ENCODE measurements around the gene CAPN12. TPM values are rescaled to one million over a fixed set of nuclear protein-coding genes. Genes with fewer than 3 reads are reported as not detected.

CAPN12 gene
- total RNA-seq, 2 experiments from 2014 or later: 7.1 to 9.0 TPM

- intact Hi-C loops (cut with micrococcal nuclease): no loop called here
- H3K9me3 Mint-ChIP-seq: no peaks in the 10 kb centered on the region
- H3K4me3 Mint-ChIP-seq: no peak overlapping the region
- peaks cover 11% of the 10 kb centered on the region for H3K36me3 Mint-ChIP-seq
- no peak overlapping the region for H3K27ac Mint-ChIP-seq
- POLR2A ChIA-PET: no interaction called here
- H3K4me1 Mint-ChIP-seq (ENCODE audit: low read depth): peaks cover 22% of the 10 kb centered on the region
- DNase-seq: no peak
- CTCF ChIA-PET: no interaction called here
- no peaks in the 10 kb centered on the region for H3K27me3 Mint-ChIP-seq
Measured at GRCh38 chr19:38701455-38702063, 42.7 kb downstream of the CAPN12 start.

GRCh38 chr19:38700902-38701454, 43.3 kb downstream of the CAPN12 start:
- CTCF ChIA-PET: no interaction called here

GRCh38 chr19:38700350-38700901, 43.8 kb downstream of the CAPN12 start:
- intact Hi-C loops (cut with micrococcal nuclease): no loop called here
- no peak for DNase-seq
- ChIA-PET POLR2A (no interaction called here), CTCF (interaction anchor here (0.6 kb wide), 1 partner anchor 131 kb away, joined by 3 read pairs; no protein-coding TSS in a partner anchor)
- Mint-ChIP-seq H3K27me3 (no peaks in the 10 kb centered on the region), H3K4me1 (ENCODE audit: low read depth) (peaks cover 33% of the 10 kb centered on the region), H3K9me3 (no peaks in the 10 kb centered on the region), H3K27ac (no peak overlapping the region), H3K4me3 (no peak overlapping the region), H3K36me3 (peaks cover 5% of the 10 kb centered on the region)

More at GRCh38 chr19:38700902-38701454, 43.3 kb downstream of the CAPN12 start:
- no peaks in the 10 kb centered on the region for H3K9me3 Mint-ChIP-seq
- intact Hi-C loops (cut with micrococcal nuclease): no loop called here
- no peak for DNase-seq
- H3K36me3 Mint-ChIP-seq: peaks cover 10% of the 10 kb centered on the region
- no peak overlapping the region for H3K27ac Mint-ChIP-seq
- POLR2A ChIA-PET: no interaction called here
- peaks cover 28% of the 10 kb centered on the region for H3K4me1 Mint-ChIP-seq (ENCODE audit: low read depth)
- H3K4me3 Mint-ChIP-seq: no peak overlapping the region
- no peaks in the 10 kb centered on the region for H3K27me3 Mint-ChIP-seq

GRCh38 chr19:38699647-38700349, 44.5 kb downstream of the CAPN12 start:
- DNase-seq: no peak
- H3K4me3 Mint-ChIP-seq: no peak overlapping the region
- H3K27me3 Mint-ChIP-seq: no peaks in the 10 kb centered on the region
- no peaks in the 10 kb centered on the region for H3K9me3 Mint-ChIP-seq
- CTCF ChIA-PET: interaction anchor here (0.6 kb wide), 1 partner anchor 130 kb away, joined by 3 read pairs; no protein-coding TSS in a partner anchor
- peaks cover 5% of the 10 kb centered on the region for H3K36me3 Mint-ChIP-seq
- no peak overlapping the region for H3K27ac Mint-ChIP-seq
- POLR2A ChIA-PET: no interaction called here
- peaks cover 39% of the 10 kb centered on the region for H3K4me1 Mint-ChIP-seq (ENCODE audit: low read depth)
- intact Hi-C loops (cut with micrococcal nuclease): no loop called here

GRCh38 chr19:38699027-38699346, 45.3 kb downstream of the CAPN12 start:
- peaks cover 3% of the 10 kb centered on the region for H3K36me3 Mint-ChIP-seq
- intact Hi-C loops (cut with micrococcal nuclease): no loop called here
- H3K27me3 Mint-ChIP-seq: no peaks in the 10 kb centered on the region
- CTCF ChIA-PET: no interaction called here
- H3K4me3 Mint-ChIP-seq: no peak overlapping the region
- peak overlapping the region; percentile 54 for H3K27ac Mint-ChIP-seq
- H3K9me3 Mint-ChIP-seq: no peaks in the 10 kb centered on the region
- POLR2A ChIA-PET: no interaction called here
- H3K4me1 Mint-ChIP-seq (ENCODE audit: low read depth): peaks cover 46% of the 10 kb centered on the region
- DNase-seq: peak; percentile 57

GRCh38 chr19:38698225-38699026, 45.8 kb downstream of the CAPN12 start:
- Mint-ChIP-seq H3K9me3 (no peaks in the 10 kb centered on the region), H3K36me3 (peaks cover 3% of the 10 kb centered on the region), H3K4me1 (ENCODE audit: low read depth) (peaks cover 52% of the 10 kb centered on the region), H3K27ac (peak overlapping the region; percentile 54), H3K4me3 (no peak overlapping the region), H3K27me3 (no peaks in the 10 kb centered on the region)
- ChIA-PET POLR2A (no interaction called here), CTCF (no interaction called here)
- intact Hi-C loops (cut with micrococcal nuclease): no loop called here
- no peak for DNase-seq

GRCh38 chr19:38697641-38698071, 46.6 kb downstream of the CAPN12 start:
- H3K36me3 Mint-ChIP-seq: peaks cover 3% of the 10 kb centered on the region
- H3K27me3 Mint-ChIP-seq: no peaks in the 10 kb centered on the region
- peaks cover 59% of the 10 kb centered on the region for H3K4me1 Mint-ChIP-seq (ENCODE audit: low read depth)
- ChIA-PET POLR2A (no interaction called here), CTCF (no interaction called here)
- H3K4me3 Mint-ChIP-seq: no peak overlapping the region
- no peak overlapping the region for H3K27ac Mint-ChIP-seq
- no peaks in the 10 kb centered on the region for H3K9me3 Mint-ChIP-seq
- intact Hi-C loops (cut with micrococcal nuclease): no loop called here
- no peak for DNase-seq

- Mint-ChIP-seq H3K27ac (no peak overlapping the region), H3K4me3 (no peak overlapping the region), H3K36me3 (peaks cover 3% of the 10 kb centered on the region), H3K27me3 (no peaks in the 10 kb centered on the region), H3K9me3 (no peaks in the 10 kb centered on the region), H3K4me1 (ENCODE audit: low read depth) (peaks cover 64% of the 10 kb centered on the region)
- POLR2A ChIA-PET: no interaction called here
- CTCF ChIA-PET: no interaction called here
- DNase-seq: no peak
- intact Hi-C loops (cut with micrococcal nuclease): no loop called here
Measured at GRCh38 chr19:38697197-38697596, 47.1 kb downstream of the CAPN12 start.

GRCh38 chr19:38696729-38697055, 47.6 kb downstream of the CAPN12 start:
- H3K4me3 Mint-ChIP-seq: no peak overlapping the region
- H3K4me1 Mint-ChIP-seq (ENCODE audit: low read depth): peaks cover 69% of the 10 kb centered on the region
- H3K27me3 Mint-ChIP-seq: no peaks in the 10 kb centered on the region
- peaks cover 3% of the 10 kb centered on the region for H3K36me3 Mint-ChIP-seq
- intact Hi-C loops (cut with micrococcal nuclease): no loop called here
- DNase-seq: no peak
- H3K9me3 Mint-ChIP-seq: no peaks in the 10 kb centered on the region
- ChIA-PET CTCF (no interaction called here), POLR2A (no interaction called here)
- no peak overlapping the region for H3K27ac Mint-ChIP-seq

GRCh38 chr19:38695832-38696728, 48.2 kb downstream of the CAPN12 start:
- CTCF ChIA-PET: interaction anchor here (1.5 kb wide), 1 partner anchor 62 kb away, joined by 7 read pairs; no protein-coding TSS in a partner anchor

GRCh38 chr19:38695317-38695683, 49.0 kb downstream of the CAPN12 start:
- CTCF ChIA-PET: interaction anchor here (1.5 kb wide), 1 partner anchor 61 kb away, joined by 7 read pairs; no protein-coding TSS in a partner anchor
- H3K4me3 Mint-ChIP-seq: no peak overlapping the region
- POLR2A ChIA-PET: no interaction called here
- H3K36me3 Mint-ChIP-seq: no peaks in the 10 kb centered on the region
- no peaks in the 10 kb centered on the region for H3K9me3 Mint-ChIP-seq
- no peaks in the 10 kb centered on the region for H3K27me3 Mint-ChIP-seq
- no peak overlapping the region for H3K27ac Mint-ChIP-seq
- DNase-seq: no peak
- intact Hi-C loops (cut with micrococcal nuclease): no loop called here
- H3K4me1 Mint-ChIP-seq (ENCODE audit: low read depth): peaks cover 73% of the 10 kb centered on the region

More at GRCh38 chr19:38695832-38696728, 48.2 kb downstream of the CAPN12 start:
- Mint-ChIP-seq H3K27me3 (no peaks in the 10 kb centered on the region), H3K4me1 (ENCODE audit: low read depth) (peaks cover 70% of the 10 kb centered on the region), H3K36me3 (peaks cover 3% of the 10 kb centered on the region), H3K27ac (no peak overlapping the region), H3K9me3 (no peaks in the 10 kb centered on the region), H3K4me3 (no peak overlapping the region)
- intact Hi-C loops (cut with micrococcal nuclease): no loop called here
- POLR2A ChIA-PET: no interaction called here
- DNase-seq: no peak
